Trophoblast cell (in vitro differentiated cells and primary cell): Measurements from ENCODE around the gene PTPRT.

Experiments
- DNase-seq, 2 donors: peaks; one replicate each; pipeline ENCODE4 v3.0.0-alpha.2; 2016
- H2AFZ ChIP-seq: 2 replicates; pipeline ENCODE4 v1.6.1; 2013; ENCODE audit warnings: low read length, moderate library complexity, mild to moderate bottlenecking; ENCODE audit not compliant: insufficient read depth, poor library complexity
- H2AK5ac ChIP-seq: 2 replicates; pipeline ENCODE4 v1.6.1; 2013; ENCODE audit warnings: mild to moderate bottlenecking, low read length
- H2BK120ac ChIP-seq: 2 replicates; pipeline ENCODE4 v1.6.1; 2013; ENCODE audit warnings: low read length, mild to moderate bottlenecking, moderate library complexity; ENCODE audit not compliant: insufficient read depth, poor library complexity
- H2BK12ac ChIP-seq: 2 replicates; pipeline ENCODE4 v1.6.1; 2013; ENCODE audit warnings: mild to moderate bottlenecking, low read length, moderate library complexity
- H2BK5ac ChIP-seq: 2 replicates; pipeline ENCODE4 v1.6.1; 2013; ENCODE audit warnings: low read length, low read depth, moderate library complexity, mild to moderate bottlenecking; ENCODE audit not compliant: poor library complexity
- H3K14ac ChIP-seq: 2 replicates; pipeline ENCODE4 v1.6.1; 2013; ENCODE audit warnings: mild to moderate bottlenecking, low read length
- H3K18ac ChIP-seq: 2 replicates; pipeline ENCODE4 v1.6.1; 2013; ENCODE audit warnings: mild to moderate bottlenecking, low read length
- H3K23ac ChIP-seq: 2 replicates; pipeline ENCODE4 v1.6.1; 2013; ENCODE audit warnings: low read length
- H3K27ac ChIP-seq: 2 replicates; pipeline ENCODE4 v1.5.1; 2013; ENCODE audit warnings: low read depth, mild to moderate bottlenecking, inconsistent platforms, low read length, moderate library complexity
- H3K27me3 ChIP-seq: 2 replicates; pipeline ENCODE4 v1.6.1; 2013; ENCODE audit warnings: inconsistent platforms, mild to moderate bottlenecking, low read length, moderate library complexity; ENCODE audit not compliant: insufficient read depth
- H3K36me3 ChIP-seq, 2 experiments: 1 replicate in 1 of 2; 2 replicates in 1 of 2; pipeline ENCODE4 v1.6.1; 2013; ENCODE audit warnings: low read length in 2 of 2, mild to moderate bottlenecking in 2 of 2, moderate library complexity in 1 of 2; ENCODE audit not compliant: insufficient read depth in 2 of 2, control insufficient read depth in 1 of 2
- H3K4ac ChIP-seq: 2 replicates; pipeline ENCODE4 v1.6.1; 2013; ENCODE audit warnings: low read depth, mild to moderate bottlenecking, low read length, moderate library complexity
- H3K4me1 ChIP-seq, 2 experiments: 1 replicate in 1 of 2; 2 replicates in 1 of 2; pipeline ENCODE4 v1.6.1; 2013; ENCODE audit warnings: low read length in 2 of 2, mild to moderate bottlenecking in 2 of 2, moderate library complexity in 1 of 2; ENCODE audit not compliant: insufficient read depth in 2 of 2, control insufficient read depth in 1 of 2
- H3K4me2 ChIP-seq: 2 replicates; pipeline ENCODE4 v1.6.1; 2013; ENCODE audit warnings: inconsistent platforms, mild to moderate bottlenecking, low read length, moderate library complexity
- H3K4me3 ChIP-seq: 2 replicates; pipeline ENCODE4 v1.5.1; 2013; ENCODE audit warnings: mild to moderate bottlenecking, low read depth, low read length, inconsistent platforms
- H3K79me1 ChIP-seq: one replicate; pipeline ENCODE4 v1.6.1; 2013; ENCODE audit warnings: low read length
- H3K79me2 ChIP-seq: 2 replicates; pipeline ENCODE4 v1.6.1; 2013; ENCODE audit warnings: low read length, mild to moderate bottlenecking; ENCODE audit not compliant: control insufficient read depth, insufficient read depth, poor library complexity
- H3K9ac ChIP-seq: 2 replicates; pipeline ENCODE4 v1.6.1; 2013; ENCODE audit warnings: mild to moderate bottlenecking, low read length
- H3K9me3 ChIP-seq: 2 replicates; pipeline ENCODE4 v1.6.1; 2013; ENCODE audit warnings: low read depth, mild to moderate bottlenecking, control low read depth, inconsistent platforms, low read length; ENCODE audit not compliant: insufficient read depth
- H4K12ac ChIP-seq: 2 replicates; pipeline ENCODE4 v1.6.1; 2013; ENCODE audit warnings: low read depth, mild to moderate bottlenecking, low read length, moderate library complexity
- H4K8ac ChIP-seq: 2 replicates; pipeline ENCODE4 v1.6.1; 2013; ENCODE audit warnings: low read depth, mild to moderate bottlenecking, low read length, moderate library complexity
- H4K91ac ChIP-seq: one replicate; pipeline ENCODE4 v1.6.1; 2013; ENCODE audit warnings: low read depth, mild to moderate bottlenecking, low read length, moderate library complexity
- WGBS: extraction: QIAGEN DNeasy Blood & Tissue Kit; methylation state at CpG from one replicate; pipeline ENCODE4 v1.1.7; 2013; ENCODE audit warnings: missing lambda C conversion rate; ENCODE audit not compliant: insufficient read length, insufficient coverage; ENCODE audit errors: extremely low coverage; 5-methylcytosine and 5-hydroxymethylcytosine counted together

The PTPRT gene

DNA sequence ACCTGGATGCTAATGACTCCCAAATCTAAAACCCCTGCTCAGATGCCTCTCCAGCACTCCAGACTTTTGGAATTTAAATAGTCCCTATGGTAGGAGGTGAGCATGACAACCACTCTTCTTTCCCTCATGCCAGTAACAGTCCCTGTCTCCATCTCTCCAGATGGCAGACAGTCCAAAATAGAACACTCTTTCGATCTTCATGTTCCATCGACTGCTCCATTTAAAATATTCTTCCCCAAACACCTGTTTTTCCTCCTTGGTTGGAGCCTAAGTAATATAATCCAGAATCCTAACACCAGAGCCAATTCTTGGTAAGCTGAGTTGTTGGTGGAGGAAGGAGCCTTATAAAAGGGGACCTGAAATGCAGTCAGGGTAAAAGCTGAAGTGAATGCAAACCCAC, 848.1 kb downstream of the PTPRT start:
- Histone ChIP-seq H2BK12ac (no peak overlapping the region), H4K12ac (no peak overlapping the region), H3K79me2 (no peaks in the 10 kb centered on the region), H3K4me1 (no peaks in the 10 kb centered on the region), H3K9ac (no peak overlapping the region), H3K18ac (no peak overlapping the region), H3K79me1 (no peaks in the 10 kb centered on the region), H2BK5ac (no peak overlapping the region), H3K36me3 (no peaks in the 10 kb centered on the region), H3K14ac (no peak overlapping the region), H2AK5ac (no peak overlapping the region), H3K4me3 (no peak overlapping the region), H3K4me2 (no peak overlapping the region), H3K9me3 (peaks cover 4% of the 10 kb centered on the region), H3K4ac (no peak overlapping the region), H3K23ac (no peak overlapping the region), H2BK120ac (no peak overlapping the region), H4K8ac (no peak overlapping the region), H3K27me3 (no peaks in the 10 kb centered on the region), H3K27ac (no peak overlapping the region), H4K91ac (no peak overlapping the region), H2AFZ (no peak overlapping the region)
- DNase-seq: no peak
- no CpG with 5 or more reads among the region's 2 CpGs for WGBS

DNA sequence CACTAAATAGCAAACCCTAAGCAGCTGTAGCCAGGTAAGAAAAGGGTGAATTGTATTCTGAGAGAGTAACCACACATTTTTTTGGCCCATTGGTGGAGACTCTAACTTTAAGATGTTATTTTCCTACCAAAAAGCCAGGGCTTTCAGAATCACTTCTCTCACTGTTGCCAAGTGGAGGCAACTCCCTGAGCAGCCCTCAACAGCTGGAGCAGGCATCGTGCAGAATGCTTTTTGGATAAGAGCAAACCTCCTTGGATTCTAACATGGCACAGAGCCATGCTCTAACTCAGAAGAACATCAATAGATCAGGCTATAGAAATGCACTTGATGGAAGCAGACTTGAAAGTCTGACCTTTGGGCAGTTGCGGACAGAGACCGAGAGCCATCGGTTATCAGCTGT, 849.3 kb downstream of the PTPRT start:
- no peak overlapping the region for H4K91ac ChIP-seq
- no peak overlapping the region for H2BK5ac ChIP-seq
- H4K8ac ChIP-seq: no peak overlapping the region
- no peak overlapping the region for H3K14ac ChIP-seq
- no peaks in the 10 kb centered on the region for H3K36me3 ChIP-seq
- no peak overlapping the region for H3K4me3 ChIP-seq
- no peak overlapping the region for H3K4me2 ChIP-seq
- no peak overlapping the region for H3K9ac ChIP-seq
- no peaks in the 10 kb centered on the region for H3K79me1 ChIP-seq
- WGBS: no CpG with 5 or more reads among the region's 4 CpGs
- peaks cover 2% of the 10 kb centered on the region for H3K9me3 ChIP-seq
- no peak overlapping the region for H2BK12ac ChIP-seq
- H3K18ac ChIP-seq: no peak overlapping the region
- H3K79me2 ChIP-seq: no peaks in the 10 kb centered on the region
- H2BK120ac ChIP-seq: no peak overlapping the region
- H3K27me3 ChIP-seq: no peaks in the 10 kb centered on the region
- no peak overlapping the region for H2AK5ac ChIP-seq
- no peak overlapping the region for H2AFZ ChIP-seq
- DNase-seq: no peak
- H3K27ac ChIP-seq: no peak overlapping the region
- H4K12ac ChIP-seq: no peak overlapping the region
- H3K23ac ChIP-seq: no peak overlapping the region
- H3K4ac ChIP-seq: no peak overlapping the region
- no peaks in the 10 kb centered on the region for H3K4me1 ChIP-seq

DNA sequence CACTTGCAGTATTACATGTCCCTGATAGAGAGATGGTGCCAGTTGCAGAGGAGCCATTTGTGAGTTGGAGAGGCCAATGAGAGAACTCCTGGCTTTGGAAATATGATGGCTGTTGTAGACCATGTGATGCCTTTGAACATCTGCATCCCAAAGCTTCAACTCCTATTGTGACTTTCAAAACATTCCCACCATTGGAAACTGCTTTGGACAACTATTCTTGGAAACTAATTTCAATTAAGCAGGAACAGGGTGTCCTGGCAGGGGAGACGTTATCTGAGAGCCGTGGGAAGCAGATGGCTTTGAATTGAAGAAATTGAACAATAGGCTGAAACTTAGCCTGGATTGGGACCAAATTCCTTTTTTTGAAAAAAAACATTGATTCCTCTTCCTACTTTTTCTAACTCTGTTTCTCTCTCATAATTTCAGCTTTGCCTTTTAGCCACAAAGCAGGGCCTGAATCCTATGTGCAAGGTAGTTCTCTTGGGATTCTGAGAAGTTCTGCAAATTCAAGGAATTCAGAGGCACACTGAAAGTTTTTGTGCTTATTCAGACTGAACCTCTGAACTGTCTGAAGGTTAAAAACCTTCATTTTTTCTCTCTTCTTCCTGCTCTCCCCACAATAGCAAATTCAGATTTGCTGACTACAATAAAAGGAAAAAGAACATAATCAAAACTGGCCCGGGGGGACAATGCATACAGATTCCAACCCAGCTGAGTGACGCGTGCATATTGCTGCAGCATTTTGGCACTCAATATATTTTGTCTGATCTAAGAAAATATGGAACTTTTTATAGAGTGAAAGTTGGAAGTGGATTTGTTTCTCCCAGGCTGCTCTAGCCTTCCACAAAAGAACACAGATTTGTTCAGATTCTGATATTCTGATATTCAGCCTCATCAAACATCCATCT, 851.2 kb downstream of the PTPRT start:
- H3K14ac ChIP-seq: no peak overlapping the region
- no peak overlapping the region for H3K18ac ChIP-seq
- no peak overlapping the region for H3K23ac ChIP-seq
- no peak overlapping the region for H4K8ac ChIP-seq
- no peak overlapping the region for H2BK12ac ChIP-seq
- no peak overlapping the region for H2AFZ ChIP-seq
- H2AK5ac ChIP-seq: no peak overlapping the region
- no peaks in the 10 kb centered on the region for H3K9me3 ChIP-seq
- no peak overlapping the region for H3K4ac ChIP-seq
- no peak for DNase-seq
- no peak overlapping the region for H3K27ac ChIP-seq
- no peak overlapping the region for H4K91ac ChIP-seq
- H2BK5ac ChIP-seq: no peak overlapping the region
- no peaks in the 10 kb centered on the region for H3K36me3 ChIP-seq
- H3K79me2 ChIP-seq: no peaks in the 10 kb centered on the region
- H3K79me1 ChIP-seq: no peaks in the 10 kb centered on the region
- H4K12ac ChIP-seq: no peak overlapping the region
- no peak overlapping the region for H3K9ac ChIP-seq
- H3K4me1 ChIP-seq: no peaks in the 10 kb centered on the region
- H3K4me3 ChIP-seq: no peak overlapping the region
- no peak overlapping the region for H2BK120ac ChIP-seq
- WGBS: no CpG with 5 or more reads among the region's 5 CpGs
- no peaks in the 10 kb centered on the region for H3K27me3 ChIP-seq
- no peak overlapping the region for H3K4me2 ChIP-seq

DNA sequence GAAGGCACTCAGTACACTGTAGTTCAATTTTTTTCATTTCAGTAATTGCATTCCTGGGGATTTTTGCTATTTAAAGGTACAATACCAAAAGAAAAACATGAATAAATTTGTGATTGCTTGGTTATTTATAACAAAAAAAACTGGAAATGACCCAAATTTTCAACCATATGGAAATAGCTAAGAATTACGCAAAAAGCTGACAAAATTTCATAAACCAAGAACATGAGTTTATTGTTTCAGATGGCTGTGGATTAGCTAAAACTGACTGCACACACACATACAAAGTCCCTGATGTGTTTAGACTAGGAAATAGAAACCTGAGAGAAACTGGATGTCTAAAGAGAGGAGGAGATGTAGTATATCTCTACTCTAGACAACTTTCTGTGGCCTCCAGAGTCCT, 853.1 kb downstream of the PTPRT start:
- H3K4me1 ChIP-seq: no peaks in the 10 kb centered on the region
- H3K9me3 ChIP-seq: no peaks in the 10 kb centered on the region
- no peak overlapping the region for H4K91ac ChIP-seq
- no peak overlapping the region for H4K8ac ChIP-seq
- no peaks in the 10 kb centered on the region for H3K79me1 ChIP-seq
- H3K27ac ChIP-seq: no peak overlapping the region
- no peak overlapping the region for H3K14ac ChIP-seq
- no peak overlapping the region for H2BK120ac ChIP-seq
- no peak overlapping the region for H3K18ac ChIP-seq
- no peak overlapping the region for H3K4me2 ChIP-seq
- H3K27me3 ChIP-seq: no peaks in the 10 kb centered on the region
- H4K12ac ChIP-seq: no peak overlapping the region
- H3K23ac ChIP-seq: no peak overlapping the region
- no CpG with 5 or more reads among the region's 1 CpG for WGBS
- no peak overlapping the region for H3K4ac ChIP-seq
- DNase-seq: no peak
- no peak overlapping the region for H2BK5ac ChIP-seq
- no peak overlapping the region for H2BK12ac ChIP-seq
- H3K36me3 ChIP-seq: no peaks in the 10 kb centered on the region
- H3K79me2 ChIP-seq: no peaks in the 10 kb centered on the region
- H2AK5ac ChIP-seq: no peak overlapping the region
- H2AFZ ChIP-seq: no peak overlapping the region
- no peak overlapping the region for H3K4me3 ChIP-seq
- no peak overlapping the region for H3K9ac ChIP-seq
